Neural cell (in vitro differentiated cells): ENCODE data around the gene MRPL38. TPM values are rescaled to one million over a fixed set of nuclear protein-coding genes. Genes with fewer than 3 reads are reported as not detected.

Experiments used
- H2AFZ ChIP-seq: fragments of 200-600, 300-800 bp; sonication (generic), shearing (Covaris generic); 2 replicates; pipeline ENCODE4 v1.6.0; 2014; ENCODE audit warnings: low read depth, mild to moderate bottlenecking, antibody characterized with exemption, low read length, moderate library complexity
- H3F3A ChIP-seq: fragments of 200-600 bp; shearing (Covaris generic); 2 replicates; pipeline ENCODE4 v1.6.1; 2016; ENCODE audit warnings: mild to moderate bottlenecking, moderate library complexity, mixed read lengths, antibody characterized with exemption, low read length; ENCODE audit not compliant: insufficient read depth, poor library complexity, severe bottlenecking
- H3K27ac ChIP-seq: fragments of 200-600, 300-800 bp; sonication (generic), shearing (Covaris generic); 2 replicates; pipeline ENCODE4 v1.5.1; 2014; ENCODE audit warnings: mild to moderate bottlenecking, low read length, moderate library complexity
- H3K27me3 ChIP-seq: fragments of 300-800, 200-600 bp; sonication (generic), shearing (Covaris generic); 2 replicates; pipeline ENCODE4 v1.6.0; 2014; ENCODE audit warnings: mild to moderate bottlenecking, low read depth, low read length, moderate library complexity; ENCODE audit not compliant: insufficient read depth
- H3K36me3 ChIP-seq: fragments of 300-800, 200-600 bp; sonication (generic), shearing (Covaris generic); 2 replicates; pipeline ENCODE4 v1.5.1; 2014; ENCODE audit warnings: mild to moderate bottlenecking, antibody characterized with exemption, low read length, moderate library complexity; ENCODE audit not compliant: insufficient read depth
- H3K4me2 ChIP-seq: fragments of 300-800, 200-600 bp; sonication (generic), shearing (Covaris generic); 2 replicates; pipeline ENCODE4 v1.6.0; 2014; ENCODE audit warnings: mild to moderate bottlenecking, low read length
- H3K4me3 ChIP-seq: fragments of 300-800, 200-600 bp; sonication (generic), shearing (Covaris generic); 2 replicates; pipeline ENCODE4 v1.5.1; 2014; ENCODE audit warnings: mild to moderate bottlenecking, low read length, moderate library complexity
- H3K79me2 ChIP-seq: fragments of 200-600 bp; shearing (Covaris generic); replicated peaks from 2 replicates; pipeline ENCODE4 v1.6.0; 2014; ENCODE audit warnings: mild to moderate bottlenecking, low read length, moderate library complexity; ENCODE audit not compliant: insufficient read depth
- H3K9ac ChIP-seq: fragments of 300-800, 200-600 bp; sonication (generic), shearing (Covaris generic); 2 replicates; pipeline ENCODE4 v1.6.1; 2016; ENCODE audit warnings: mild to moderate bottlenecking, low read length, mixed read lengths
- H3K9me2 ChIP-seq: fragments of 200-600 bp; shearing (Covaris generic); 2 replicates; pipeline ENCODE4 v1.6.1; 2016; ENCODE audit warnings: mild to moderate bottlenecking, low read length, mixed read lengths; ENCODE audit not compliant: insufficient read depth
- H3K9me3 ChIP-seq: fragments of 200-600, 300-800 bp; sonication (generic), shearing (Covaris generic); 2 replicates; pipeline ENCODE4 v1.6.1; 2016; ENCODE audit warnings: mild to moderate bottlenecking, mixed run types, low read length, moderate library complexity, mixed read lengths
- H4K20me1 ChIP-seq: fragments of 200-600 bp; shearing (Covaris generic); 2 replicates; pipeline ENCODE4 v1.6.1; 2016; ENCODE audit warnings: mild to moderate bottlenecking, mixed run types; ENCODE audit not compliant: insufficient read depth
- EP300 ChIP-seq: fragments of 450-650 bp; conservative IDR thresholded peaks from 2 replicates; pipeline ENCODE4 v1.6.1; 2014; ENCODE audit warnings: antibody characterized with exemption, mild to moderate bottlenecking, moderate library complexity; ENCODE audit not compliant: poor library complexity, severe bottlenecking
- EZH2 ChIP-seq: fragments of 200-600, 300-800 bp; shearing (Covaris generic), sonication (generic); IDR thresholded peaks from 2 replicates; pipeline ENCODE4 v1.6.1; 2014; ENCODE audit warnings: antibody characterized with exemption, low read length, borderline replicate concordance, mild to moderate bottlenecking; ENCODE audit not compliant: insufficient read depth, poor library complexity, severe bottlenecking
- MXI1 ChIP-seq: fragments of 450-650 bp; conservative IDR thresholded peaks from 2 replicates; pipeline ENCODE4 v1.6.1; 2014; ENCODE audit warnings: antibody characterized with exemption, mild to moderate bottlenecking; ENCODE audit not compliant: poor library complexity, severe bottlenecking
- POLR2AphosphoS5 ChIP-seq: IDR thresholded peaks from 2 replicates; pipeline ENCODE4 v1.6.1; 2012
- RAD21 ChIP-seq: fragments of 450-650 bp; conservative IDR thresholded peaks from 2 replicates; pipeline ENCODE4 v1.6.1; 2014; ENCODE audit warnings: antibody characterized with exemption, mild to moderate bottlenecking, moderate library complexity
- SMC3 ChIP-seq: fragments of 450-650 bp; conservative IDR thresholded peaks from 2 replicates; pipeline ENCODE4 v1.6.1; 2014; ENCODE audit warnings: antibody characterized with exemption, mild to moderate bottlenecking, moderate library complexity; ENCODE audit not compliant: poor library complexity
- TAF1 ChIP-seq: IDR thresholded peaks from 2 replicates; pipeline ENCODE4 v1.6.1; 2012; ENCODE audit warnings: low read depth
- polyA plus RNA-seq: library from polyadenylated mRNA; depleted of rRNA; stranded (reverse); fragments of >200 nt; gene quantifications from 2 replicates; pipeline ENCODE4 v1.2.3, GENCODE V29; 2014
- TF ChIP-seq, protein P1 (sequence below): fragments of 450-650 bp; IDR thresholded peaks from 2 replicates; pipeline ENCODE4 v1.5.1; 2014; ENCODE audit warnings: antibody characterized with exemption, mild to moderate bottlenecking, moderate library complexity; ENCODE audit not compliant: poor library complexity, severe bottlenecking
- TF ChIP-seq, protein P2 (sequence below): IDR thresholded peaks from 2 replicates; pipeline ENCODE4 v1.6.1; 2012; ENCODE audit warnings: borderline replicate concordance

Gene MRPL38
- polyA plus RNA-seq, 1 donor from 2014 or later: 91.2 TPM

GRCh38 chr17:75950421-75950820, 45.7 kb upstream of the MRPL38 start:
- Histone ChIP-seq H2AFZ (no peak overlapping the region), H3K9me3 (no peaks in the 10 kb centered on the region), H4K20me1 (no peaks in the 10 kb centered on the region), H3K9me2 (no peaks in the 10 kb centered on the region), H3K4me3 (no peak overlapping the region), H3K4me2 (no peak overlapping the region), H3K79me2 (no peaks in the 10 kb centered on the region), H3K36me3 (peaks cover 20% of the 10 kb centered on the region), H3F3A (no peaks in the 10 kb centered on the region), H3K27ac (no peak overlapping the region), H3K27me3 (no peaks in the 10 kb centered on the region), H3K9ac (no peak overlapping the region)
- TF ChIP-seq POLR2AphosphoS5 (no peak), TAF1 (no peak), EZH2 (no peak), RAD21 (no peak), SMC3 (no peak), MXI1 (no peak), EP300 (no peak)
- TF ChIP-seq, protein P1, sequence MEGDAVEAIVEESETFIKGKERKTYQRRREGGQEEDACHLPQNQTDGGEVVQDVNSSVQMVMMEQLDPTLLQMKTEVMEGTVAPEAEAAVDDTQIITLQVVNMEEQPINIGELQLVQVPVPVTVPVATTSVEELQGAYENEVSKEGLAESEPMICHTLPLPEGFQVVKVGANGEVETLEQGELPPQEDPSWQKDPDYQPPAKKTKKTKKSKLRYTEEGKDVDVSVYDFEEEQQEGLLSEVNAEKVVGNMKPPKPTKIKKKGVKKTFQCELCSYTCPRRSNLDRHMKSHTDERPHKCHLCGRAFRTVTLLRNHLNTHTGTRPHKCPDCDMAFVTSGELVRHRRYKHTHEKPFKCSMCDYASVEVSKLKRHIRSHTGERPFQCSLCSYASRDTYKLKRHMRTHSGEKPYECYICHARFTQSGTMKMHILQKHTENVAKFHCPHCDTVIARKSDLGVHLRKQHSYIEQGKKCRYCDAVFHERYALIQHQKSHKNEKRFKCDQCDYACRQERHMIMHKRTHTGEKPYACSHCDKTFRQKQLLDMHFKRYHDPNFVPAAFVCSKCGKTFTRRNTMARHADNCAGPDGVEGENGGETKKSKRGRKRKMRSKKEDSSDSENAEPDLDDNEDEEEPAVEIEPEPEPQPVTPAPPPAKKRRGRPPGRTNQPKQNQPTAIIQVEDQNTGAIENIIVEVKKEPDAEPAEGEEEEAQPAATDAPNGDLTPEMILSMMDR: no peak
- TF ChIP-seq, protein P2, sequence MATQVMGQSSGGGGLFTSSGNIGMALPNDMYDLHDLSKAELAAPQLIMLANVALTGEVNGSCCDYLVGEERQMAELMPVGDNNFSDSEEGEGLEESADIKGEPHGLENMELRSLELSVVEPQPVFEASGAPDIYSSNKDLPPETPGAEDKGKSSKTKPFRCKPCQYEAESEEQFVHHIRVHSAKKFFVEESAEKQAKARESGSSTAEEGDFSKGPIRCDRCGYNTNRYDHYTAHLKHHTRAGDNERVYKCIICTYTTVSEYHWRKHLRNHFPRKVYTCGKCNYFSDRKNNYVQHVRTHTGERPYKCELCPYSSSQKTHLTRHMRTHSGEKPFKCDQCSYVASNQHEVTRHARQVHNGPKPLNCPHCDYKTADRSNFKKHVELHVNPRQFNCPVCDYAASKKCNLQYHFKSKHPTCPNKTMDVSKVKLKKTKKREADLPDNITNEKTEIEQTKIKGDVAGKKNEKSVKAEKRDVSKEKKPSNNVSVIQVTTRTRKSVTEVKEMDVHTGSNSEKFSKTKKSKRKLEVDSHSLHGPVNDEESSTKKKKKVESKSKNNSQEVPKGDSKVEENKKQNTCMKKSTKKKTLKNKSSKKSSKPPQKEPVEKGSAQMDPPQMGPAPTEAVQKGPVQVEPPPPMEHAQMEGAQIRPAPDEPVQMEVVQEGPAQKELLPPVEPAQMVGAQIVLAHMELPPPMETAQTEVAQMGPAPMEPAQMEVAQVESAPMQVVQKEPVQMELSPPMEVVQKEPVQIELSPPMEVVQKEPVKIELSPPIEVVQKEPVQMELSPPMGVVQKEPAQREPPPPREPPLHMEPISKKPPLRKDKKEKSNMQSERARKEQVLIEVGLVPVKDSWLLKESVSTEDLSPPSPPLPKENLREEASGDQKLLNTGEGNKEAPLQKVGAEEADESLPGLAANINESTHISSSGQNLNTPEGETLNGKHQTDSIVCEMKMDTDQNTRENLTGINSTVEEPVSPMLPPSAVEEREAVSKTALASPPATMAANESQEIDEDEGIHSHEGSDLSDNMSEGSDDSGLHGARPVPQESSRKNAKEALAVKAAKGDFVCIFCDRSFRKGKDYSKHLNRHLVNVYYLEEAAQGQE: no peak

GRCh38 chr17:75945211-75945610, 40.5 kb upstream of the MRPL38 start:
- Histone ChIP-seq H4K20me1 (no peaks in the 10 kb centered on the region), H3K4me2 (no peak overlapping the region), H3K9ac (no peak overlapping the region), H3K9me3 (no peaks in the 10 kb centered on the region), H3K27ac (no peak overlapping the region), H3K9me2 (no peaks in the 10 kb centered on the region), H2AFZ (no peak overlapping the region), H3K36me3 (peaks cover 17% of the 10 kb centered on the region), H3F3A (no peaks in the 10 kb centered on the region), H3K4me3 (no peak overlapping the region), H3K79me2 (no peaks in the 10 kb centered on the region), H3K27me3 (no peaks in the 10 kb centered on the region)
- TF ChIP-seq EZH2 (no peak), EP300 (no peak), POLR2AphosphoS5 (no peak), MXI1 (no peak), RAD21 (no peak), TAF1 (no peak)
- TF ChIP-seq, protein P2: no peak
- TF ChIP-seq, protein P1: no peak
